Heart left ventricle (tissue), 13 donors: ENCODE data around the gene ATP5F1A.

Experiments used
- POLR2A ChIP-seq, 2 donors: fragments of 450-650 bp; IDR thresholded peaks; one replicate each; pipeline ENCODE4 v1.6.1; 2017; ENCODE audit warnings: antibody characterized with exemption in 2 of 2, mild to moderate bottlenecking in 2 of 2, moderate library complexity in 2 of 2
- TF ChIP-seq, protein P1 (sequence below), 12 donors: fragments of 200-600 bp; sonication (generic) in 4 of 12; IDR thresholded peaks; one replicate each; pipeline versions ENCODE4 v1.5.0 to v1.8.0; 2018 to 2022; ENCODE audit warnings: antibody characterized with exemption in 12 of 12, mild to moderate bottlenecking in 5 of 12
- donor health status: ischemic (EF 13 %, LVEDD 7.1; RV severe dilation, severe dysfunction).
- donor health status: DM: no; HTN: yes; CAD: no.
- donor health status: DM: no; HTN: no; CAD: no.
- donor health status: ischemic (EF 25% LVEDD 6.9; RV normal size, moderate dysfunction).
- donor health status: ischemic (EF 25% LVEDD 5.7; RV mildly dilated, moderate dysfunction).
- donor health status: ischemic (EF 35%, LVEDD 5.7; RV mildly dilated, moderate dysfunction).
- donor health status: nonischemic (EF 11% LVEDD 7.7; RV severe dilation, severe dysfunction).
- donor health status: DM: yes; HTN: yes; CAD: no.
- donor health status: PGD.
- donor health status: ischemic (EF 29% LVEDD 5.4; RV normal size, mild dysfunction).
- donor health status: nonischemic (EF 23%, LVEDD 6.1; RV moderate dilation, normal function).

- TF ChIP-seq, protein P1, sequence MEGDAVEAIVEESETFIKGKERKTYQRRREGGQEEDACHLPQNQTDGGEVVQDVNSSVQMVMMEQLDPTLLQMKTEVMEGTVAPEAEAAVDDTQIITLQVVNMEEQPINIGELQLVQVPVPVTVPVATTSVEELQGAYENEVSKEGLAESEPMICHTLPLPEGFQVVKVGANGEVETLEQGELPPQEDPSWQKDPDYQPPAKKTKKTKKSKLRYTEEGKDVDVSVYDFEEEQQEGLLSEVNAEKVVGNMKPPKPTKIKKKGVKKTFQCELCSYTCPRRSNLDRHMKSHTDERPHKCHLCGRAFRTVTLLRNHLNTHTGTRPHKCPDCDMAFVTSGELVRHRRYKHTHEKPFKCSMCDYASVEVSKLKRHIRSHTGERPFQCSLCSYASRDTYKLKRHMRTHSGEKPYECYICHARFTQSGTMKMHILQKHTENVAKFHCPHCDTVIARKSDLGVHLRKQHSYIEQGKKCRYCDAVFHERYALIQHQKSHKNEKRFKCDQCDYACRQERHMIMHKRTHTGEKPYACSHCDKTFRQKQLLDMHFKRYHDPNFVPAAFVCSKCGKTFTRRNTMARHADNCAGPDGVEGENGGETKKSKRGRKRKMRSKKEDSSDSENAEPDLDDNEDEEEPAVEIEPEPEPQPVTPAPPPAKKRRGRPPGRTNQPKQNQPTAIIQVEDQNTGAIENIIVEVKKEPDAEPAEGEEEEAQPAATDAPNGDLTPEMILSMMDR (IDR thresholded peaks at IDR 0.05), result no peak
- no peak for TF ChIP-seq POLR2A (IDR thresholded peaks at IDR 0.05)
Observed at GRCh38 chr18:46054956-46055837, 42.9 kb downstream of the ATP5F1A start.
